Stimulated activated CD4-positive, alpha-beta T cell treated with anti-CD3 and anti-CD28 coated beads, Interleukin-15, amount 100 ng/mL, for 1 hour (primary cell): ENCODE data around the gene MAPK14.

ENCODE experiments used
- DNase-seq, 2 donors: peaks; one replicate each; pipeline ENCODE4 v3.0.0-alpha.2; 2020; ENCODE audit warnings: low read depth in 1 of 2, low spot score in 1 of 2

Gene MAPK14

GRCh38 chr6:36035225-36035624 is 7.6 kb downstream of the MAPK14 start:
- DNase-seq, result no peak

- no peak for DNase-seq
These were observed 10.7 kb downstream of the MAPK14 start for GRCh38 chr6:36038120-36038876.

DNA sequence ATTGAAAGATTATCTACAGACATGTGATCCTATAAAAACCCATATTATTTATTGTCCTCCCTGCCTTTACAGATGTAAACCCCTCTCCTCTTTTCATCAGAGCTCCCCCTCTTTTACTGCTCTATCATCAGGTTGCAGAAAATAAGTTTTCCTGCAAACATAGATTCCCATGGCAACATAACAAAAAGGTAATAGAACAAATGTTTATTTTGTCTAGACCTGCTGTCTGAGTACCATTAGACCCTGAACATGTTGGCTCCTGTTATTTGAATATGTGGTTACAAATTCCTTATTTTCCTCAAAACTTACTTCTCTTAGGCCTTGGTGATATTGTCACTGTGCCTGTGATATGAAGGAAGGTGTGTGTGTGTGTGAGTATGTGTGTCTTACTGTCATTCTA is 11.5 kb downstream of the MAPK14 start:
- DNase-seq, result no peak

- no peak for DNase-seq
These were observed 13.3 kb downstream of the MAPK14 start for GRCh38 chr6:36040958-36041357.

DNA sequence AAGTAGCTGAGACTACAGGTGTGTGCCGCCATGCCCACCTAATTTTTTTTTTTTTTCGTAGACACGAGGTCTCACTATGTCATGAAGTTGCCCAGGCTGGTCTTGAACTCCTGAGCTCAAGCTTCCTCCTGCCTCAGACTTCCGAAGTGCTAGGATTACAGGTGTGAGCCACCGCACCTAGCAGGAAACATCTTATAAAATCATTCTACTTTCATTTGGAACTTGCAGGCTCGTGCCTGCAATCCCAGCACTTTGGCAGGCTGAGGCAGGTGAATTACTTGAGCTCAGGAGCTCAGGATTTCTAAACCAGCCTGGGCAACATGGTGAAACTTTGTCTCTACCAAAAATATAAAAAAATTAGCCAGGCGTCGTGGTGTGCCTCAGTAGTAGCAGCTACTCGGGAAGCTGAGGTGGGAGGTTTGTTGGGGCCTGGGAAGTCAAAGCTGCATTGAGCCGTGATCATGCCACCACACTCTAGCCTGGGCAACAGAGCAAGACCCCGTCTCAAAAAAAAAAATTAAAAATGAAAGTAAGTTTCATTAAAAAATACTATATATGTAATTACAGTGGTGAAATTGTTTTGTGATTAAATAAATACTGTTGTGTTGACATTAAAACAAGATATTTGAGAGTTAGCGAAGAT is 15.1 kb downstream of the MAPK14 start:
- DNase-seq, result no peak

GRCh38 chr6:36049582-36049981 is 22.0 kb downstream of the MAPK14 start:
- DNase-seq, result no peak

GRCh38 chr6:36050305-36050704 is 22.7 kb downstream of the MAPK14 start:
- no peak for DNase-seq

GRCh38 chr6:36050947-36051710 is 23.5 kb downstream of the MAPK14 start:
- no peak for DNase-seq

DNA sequence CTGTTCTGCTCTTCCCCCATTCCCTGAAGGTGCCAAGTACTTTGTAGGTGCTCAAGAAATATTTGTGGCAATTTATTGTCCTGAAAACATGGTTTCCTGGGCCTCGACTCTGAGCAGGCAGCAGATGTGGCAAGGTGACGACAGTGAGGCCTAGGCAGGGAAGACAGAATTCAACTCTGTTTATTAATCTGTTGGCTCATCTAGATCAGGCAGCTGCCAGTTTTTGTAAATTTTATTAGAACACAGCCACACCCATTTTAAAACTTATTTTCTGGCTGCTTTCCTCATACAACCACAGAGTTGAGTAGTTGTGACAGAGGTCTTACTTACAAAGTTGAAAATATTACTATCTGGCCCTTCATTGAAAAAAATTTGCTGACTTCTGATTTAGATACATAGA is 24.5 kb downstream of the MAPK14 start:
- no peak for DNase-seq

- no peak for DNase-seq
These were observed 26.3 kb downstream of the MAPK14 start for GRCh38 chr6:36053878-36054277.

DNA sequence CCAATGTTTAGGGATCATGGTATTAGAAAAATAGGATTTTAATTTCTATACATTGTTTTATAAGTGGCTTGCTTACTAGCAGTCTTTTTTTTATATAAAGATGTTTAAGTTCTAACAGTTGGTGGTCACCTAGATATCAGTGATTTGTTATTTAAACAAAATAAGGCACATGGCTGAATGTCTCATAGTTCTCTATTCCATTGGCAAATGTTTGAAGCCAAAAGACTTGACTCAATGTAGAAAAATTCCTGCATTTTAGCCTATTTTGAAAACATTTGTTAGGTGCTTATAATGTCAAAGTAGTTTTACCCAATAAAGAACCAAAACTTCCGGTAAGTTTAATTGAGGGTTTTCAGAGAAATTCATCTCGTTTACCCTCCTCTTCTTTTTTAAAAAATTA is 26.8 kb downstream of the MAPK14 start:
- no peak for DNase-seq

DNA sequence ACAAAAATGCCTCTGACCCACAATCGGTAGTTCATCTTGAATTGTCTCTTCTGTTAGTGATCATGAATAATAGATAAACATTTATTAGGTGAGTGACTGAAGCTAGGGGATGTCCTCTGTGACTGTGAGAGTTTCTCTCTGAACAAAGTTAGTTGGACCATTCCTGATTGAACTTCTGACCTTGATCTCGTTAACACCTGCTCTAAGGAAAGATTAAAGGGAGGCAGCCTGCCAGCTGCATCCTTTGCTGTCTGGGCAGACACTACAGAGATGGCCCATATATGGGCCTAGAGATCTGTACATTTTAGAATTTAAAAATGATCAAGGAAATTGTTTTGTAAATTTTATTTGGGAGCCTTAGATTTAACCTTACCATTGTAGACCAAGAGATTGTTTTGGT is 27.3 kb downstream of the MAPK14 start:
- DNase-seq, result no peak

GRCh38 chr6:36056178-36056577 is 28.6 kb downstream of the MAPK14 start:
- no peak for DNase-seq

- DNase-seq, result no peak
These were observed 33.6 kb downstream of the MAPK14 start for GRCh38 chr6:36061236-36061635.

GRCh38 chr6:36062247-36062646 is 34.6 kb downstream of the MAPK14 start:
- no peak for DNase-seq

- DNase-seq, result no peak
These were observed 35.9 kb downstream of the MAPK14 start for GRCh38 chr6:36063318-36064060.

DNA sequence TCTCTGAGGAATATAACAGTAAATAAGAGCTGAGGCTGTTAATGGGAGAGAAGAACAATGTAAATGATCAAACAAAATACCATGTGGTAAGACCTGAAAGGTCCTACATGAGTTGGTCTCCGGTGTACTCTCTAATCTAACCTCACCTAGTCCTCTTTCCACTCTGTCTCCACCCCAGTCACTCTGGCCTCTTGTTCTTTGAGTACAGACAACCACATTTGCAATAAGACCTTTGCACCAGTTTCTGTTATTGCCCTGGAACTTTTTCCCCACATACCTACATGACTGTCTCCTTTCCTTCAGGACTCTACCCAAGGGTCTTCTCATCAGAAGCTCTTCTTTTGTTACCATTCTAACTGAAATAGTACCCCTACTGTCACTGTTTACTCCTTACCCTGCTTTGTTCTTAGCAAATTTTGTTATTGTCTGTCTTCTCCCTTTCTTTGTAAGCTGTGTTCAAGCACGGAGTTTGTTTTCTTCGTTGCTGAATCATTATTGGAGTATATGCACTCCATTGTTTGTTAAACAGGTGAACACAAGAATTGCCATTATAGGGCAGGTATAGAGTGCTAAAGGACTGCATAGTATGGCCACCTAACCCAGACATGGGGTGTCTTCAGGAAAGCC is 37.3 kb downstream of the MAPK14 start:
- no peak for DNase-seq

- DNase-seq, result no peak
These were observed 38.3 kb downstream of the MAPK14 start for GRCh38 chr6:36065916-36066315.

- no peak for DNase-seq
These were observed 39.2 kb downstream of the MAPK14 start for GRCh38 chr6:36066817-36067216.

GRCh38 chr6:36067374-36068011 is 39.9 kb downstream of the MAPK14 start:
- DNase-seq, result no peak

DNA sequence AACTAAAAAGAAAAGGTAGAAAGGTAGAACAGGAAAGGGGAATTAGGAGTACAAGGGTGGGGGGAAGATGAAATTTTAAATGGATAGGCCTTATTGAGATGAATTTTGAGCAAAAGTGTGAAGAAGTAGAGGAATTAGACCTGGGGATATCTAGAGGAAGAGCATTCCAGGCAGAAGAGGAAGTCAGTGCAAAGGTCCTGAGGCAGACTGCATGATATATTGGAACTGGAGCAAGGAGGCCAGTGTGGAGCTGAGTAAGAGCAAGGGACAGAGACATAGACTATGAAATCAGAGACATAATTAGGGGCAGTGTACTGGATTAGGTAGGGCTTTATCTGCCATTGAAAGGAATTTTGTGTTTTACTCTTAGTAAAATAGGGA is 40.4 kb downstream of the MAPK14 start:
- DNase-seq, result no peak
